ENCODE data around the gene MGLL.

Gene MGLL

DNA sequence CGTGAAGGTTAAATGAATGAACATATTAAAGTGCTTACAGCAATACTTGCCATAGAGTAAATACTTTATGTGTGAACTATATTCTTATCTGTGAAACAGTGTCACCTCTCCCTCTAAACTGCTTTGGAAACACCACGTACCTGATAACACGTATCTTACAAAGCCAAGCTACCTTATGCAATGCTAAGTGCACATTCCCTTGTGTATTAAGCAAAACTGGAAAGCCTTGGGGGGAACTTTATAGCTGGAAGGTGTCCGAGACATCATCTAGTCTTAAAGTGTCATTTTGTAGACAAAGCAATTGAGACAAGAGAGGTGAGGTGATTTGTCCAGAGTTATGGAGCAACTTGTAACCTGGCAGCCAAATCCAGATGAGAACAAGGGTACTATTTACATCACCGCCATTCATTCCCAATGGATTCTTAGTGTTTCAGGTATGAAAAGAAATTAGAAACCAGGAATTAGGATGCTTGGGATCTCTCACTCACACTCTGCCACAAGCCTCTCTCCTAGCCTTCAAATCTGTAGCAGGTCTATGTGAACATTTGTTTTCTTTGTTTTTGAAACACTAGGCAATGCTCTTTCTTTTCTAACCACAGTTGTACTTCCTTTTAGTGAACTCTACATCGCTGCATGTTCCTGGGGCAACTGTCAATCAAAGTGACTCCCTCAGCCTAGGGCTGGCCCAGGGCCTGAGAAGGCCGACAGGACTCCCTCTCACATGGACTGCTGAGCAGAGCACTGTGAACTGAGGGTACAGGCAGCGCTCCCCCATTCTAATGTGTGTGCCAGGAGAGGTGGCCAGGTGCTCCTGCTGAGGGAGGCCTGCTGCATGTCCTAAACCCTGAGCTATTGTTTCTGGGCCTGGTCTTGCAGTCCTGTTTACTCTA, 13.9 kb upstream of the MGLL start:
- DNase-seq (ENCODE audit: low spot score) = no peak

DNA sequence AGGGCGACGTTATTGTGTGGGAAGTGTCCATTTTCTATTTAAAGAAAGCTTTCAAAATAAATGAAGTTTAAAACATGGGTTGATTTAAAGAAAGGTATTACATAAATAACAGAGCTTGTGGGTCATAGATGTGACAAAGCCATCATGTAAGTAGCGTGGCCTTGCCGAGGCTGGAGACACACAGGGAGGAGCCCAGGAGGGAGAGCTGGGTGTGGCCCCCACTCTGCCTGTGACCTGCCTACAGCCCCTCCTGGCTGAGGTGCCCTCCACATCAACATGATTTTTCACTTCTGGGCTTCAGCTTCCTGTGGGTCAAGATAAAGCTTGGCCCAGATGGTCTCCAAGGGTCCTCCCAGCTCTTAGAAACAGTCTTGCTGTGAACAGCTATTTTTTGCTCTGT, 12.5 kb upstream of the MGLL start:
- no peak for DNase-seq (ENCODE audit: low spot score)

DNA sequence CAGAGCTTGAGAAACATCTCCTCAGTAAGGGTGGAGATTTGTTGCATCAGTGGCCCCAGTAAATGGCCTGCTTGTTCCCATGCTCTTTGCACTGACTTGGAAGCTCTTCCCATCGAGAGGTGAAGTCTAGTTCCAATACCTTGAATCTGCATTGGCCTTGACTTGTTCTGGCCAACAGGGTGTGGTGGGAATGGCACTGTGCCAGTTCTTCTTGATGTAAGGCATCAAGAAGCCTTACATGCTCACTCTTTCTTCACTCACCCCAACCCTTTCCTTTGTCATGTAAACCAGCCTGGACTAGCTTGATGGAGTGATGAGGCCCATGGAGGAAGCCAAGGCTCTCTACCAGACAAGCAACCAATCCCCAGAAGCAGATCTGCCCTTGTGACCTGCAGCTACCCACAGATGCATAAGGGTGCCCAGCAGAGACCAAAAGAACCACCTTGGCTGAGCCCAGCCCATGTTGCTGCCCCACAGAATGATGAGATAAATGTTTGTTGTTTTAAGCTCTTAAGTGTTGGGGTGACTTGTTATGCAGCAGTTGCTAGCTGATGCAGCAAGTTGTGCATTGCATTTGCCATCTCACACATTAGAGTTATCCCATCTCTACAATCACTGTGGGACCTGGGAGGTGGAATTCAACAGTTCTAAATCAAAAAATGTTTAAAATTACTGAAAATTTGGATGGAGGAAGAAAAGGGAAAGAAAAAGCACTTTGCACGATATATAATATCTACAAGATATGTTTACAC, 11.1 kb upstream of the MGLL start:
- DNase-seq (ENCODE audit: low spot score) = no peak

DNA sequence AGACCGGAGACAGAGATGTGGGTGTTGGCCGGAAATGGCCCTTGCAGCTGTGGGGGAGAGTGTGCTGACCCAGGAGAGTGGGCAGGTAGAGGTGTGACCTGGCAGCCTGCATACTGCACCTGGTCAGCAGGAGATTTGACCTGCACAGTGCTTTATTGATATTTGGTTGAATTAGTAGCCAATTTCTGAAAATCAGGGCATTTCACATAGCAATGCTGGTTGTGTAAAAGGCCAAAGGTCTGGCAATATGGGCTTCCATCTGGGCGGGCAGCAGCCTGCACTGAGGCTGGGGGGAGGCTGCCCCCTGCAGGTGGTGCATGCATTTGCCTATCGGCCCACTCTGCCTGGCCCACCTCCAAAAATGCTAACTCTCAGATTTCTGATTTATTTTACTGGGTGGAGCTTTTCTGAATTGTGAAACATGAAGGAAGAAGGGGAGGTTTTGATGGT, 9.4 kb upstream of the MGLL start:
- DNase-seq (ENCODE audit: low spot score) = no peak

DNA sequence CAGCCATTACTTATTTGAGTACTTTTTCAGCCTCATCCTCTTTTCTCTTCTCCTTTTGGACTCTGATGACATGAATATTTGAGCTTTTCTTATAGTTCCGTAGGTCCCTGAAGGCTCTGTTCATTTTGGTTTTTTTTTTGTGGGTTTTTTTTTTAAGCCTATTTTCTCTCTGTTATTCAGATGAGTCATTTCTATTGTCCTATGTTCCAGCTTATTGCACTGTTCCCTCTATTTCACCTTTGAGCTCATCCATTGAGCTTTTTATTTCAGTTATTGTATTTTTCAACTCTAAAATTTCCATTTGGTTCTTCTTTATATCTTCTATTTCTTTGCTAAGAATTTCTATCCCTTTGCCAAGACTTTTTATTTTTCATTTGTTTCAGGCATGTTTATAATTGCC, 7.2 kb upstream of the MGLL start:
- no peak for DNase-seq (ENCODE audit: low spot score)

DNA sequence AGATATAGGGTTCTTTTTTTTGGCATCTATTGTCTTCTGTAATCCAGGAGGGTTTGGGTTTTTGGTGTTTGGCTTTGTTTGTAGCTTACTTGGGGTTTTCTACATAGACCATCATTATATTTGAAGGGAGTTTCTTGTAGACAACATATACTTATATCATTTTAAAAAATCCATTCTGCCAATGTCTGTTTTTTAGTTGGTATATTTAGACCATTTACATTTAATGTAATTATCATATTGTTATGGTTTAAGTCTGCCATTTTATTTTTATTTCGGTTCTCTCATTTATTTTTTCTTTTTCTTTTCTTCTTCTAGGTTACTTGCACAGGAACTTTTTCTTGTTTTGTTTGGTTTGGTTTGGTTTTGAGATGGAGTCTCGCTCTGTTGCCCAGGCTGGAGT, 5.5 kb upstream of the MGLL start:
- DNase-seq (ENCODE audit: low spot score) = no peak

DNA sequence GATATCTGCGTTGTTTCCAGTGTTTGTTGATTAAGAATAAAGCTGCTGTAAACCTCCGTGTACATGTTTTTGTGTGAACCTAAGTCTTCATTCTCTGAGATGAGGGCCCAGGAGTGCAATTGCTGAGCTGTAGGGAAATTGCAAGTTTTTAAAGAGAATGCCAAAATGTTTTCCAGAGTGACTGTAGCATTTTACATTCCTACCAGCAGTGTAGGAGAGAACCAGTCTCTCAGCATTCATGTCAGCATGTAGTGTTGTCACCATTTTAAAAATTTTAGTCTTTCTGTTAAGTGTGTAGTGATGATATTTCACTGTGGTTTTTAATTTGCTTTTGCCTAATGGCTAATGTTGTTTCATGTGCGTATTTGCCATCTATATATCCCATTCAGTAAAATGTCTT, 3.4 kb upstream of the MGLL start:
- DNase-seq (ENCODE audit: low spot score) = no peak

DNA sequence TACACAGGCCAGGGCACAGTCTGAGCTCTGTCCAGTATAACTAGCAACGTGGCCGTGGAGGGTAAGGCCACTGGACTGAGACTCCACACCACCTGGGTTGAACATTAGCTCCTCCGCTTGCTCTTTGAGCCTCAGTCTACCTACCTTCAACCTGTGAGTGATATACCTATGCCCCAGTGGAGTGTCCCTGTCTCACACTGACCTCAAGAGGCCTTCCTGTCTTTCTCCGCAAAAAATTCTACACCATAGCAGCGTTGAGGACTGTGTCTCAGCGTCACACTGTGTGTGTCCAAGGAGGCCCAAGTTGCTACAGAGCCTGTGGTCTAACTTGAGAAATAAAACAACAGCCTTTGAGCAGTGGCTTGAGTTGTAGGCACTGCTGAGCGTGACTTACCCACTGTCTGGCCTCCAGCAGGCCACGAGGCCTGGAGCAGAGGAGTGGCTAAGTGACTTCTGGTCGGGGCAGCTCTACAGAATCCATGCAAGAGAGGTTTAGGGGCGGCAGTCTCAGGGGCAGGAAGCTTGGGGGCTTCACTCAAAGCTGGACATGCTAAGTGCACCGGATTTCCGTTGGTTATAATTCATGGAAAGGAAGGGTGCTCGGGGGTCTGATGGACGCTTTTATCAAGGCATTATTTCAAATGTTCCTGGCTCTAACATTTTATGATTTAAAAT, 2.0 kb upstream of the MGLL start:
- no peak for DNase-seq (ENCODE audit: low spot score)

DNA sequence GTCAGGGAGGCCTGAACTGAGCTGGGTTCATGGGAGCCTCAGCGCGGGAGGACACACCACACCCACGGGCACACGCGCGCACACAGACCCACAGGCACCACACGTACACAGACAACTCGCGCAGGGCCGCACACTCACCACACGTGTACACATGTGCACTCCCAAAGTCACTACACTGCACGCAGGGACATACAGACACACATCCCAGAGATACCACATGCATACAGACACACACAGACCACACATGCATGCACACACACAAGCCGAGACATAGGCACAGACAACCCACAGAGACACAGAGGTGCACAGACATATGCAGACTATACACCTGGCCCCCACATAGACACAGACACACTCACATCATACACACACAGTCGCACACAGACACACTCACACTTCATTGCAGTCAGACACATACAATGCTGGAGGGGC, 1.1 kb upstream of the MGLL start:
- DNase-seq (ENCODE audit: low spot score) = peak; percentile 22

DNA sequence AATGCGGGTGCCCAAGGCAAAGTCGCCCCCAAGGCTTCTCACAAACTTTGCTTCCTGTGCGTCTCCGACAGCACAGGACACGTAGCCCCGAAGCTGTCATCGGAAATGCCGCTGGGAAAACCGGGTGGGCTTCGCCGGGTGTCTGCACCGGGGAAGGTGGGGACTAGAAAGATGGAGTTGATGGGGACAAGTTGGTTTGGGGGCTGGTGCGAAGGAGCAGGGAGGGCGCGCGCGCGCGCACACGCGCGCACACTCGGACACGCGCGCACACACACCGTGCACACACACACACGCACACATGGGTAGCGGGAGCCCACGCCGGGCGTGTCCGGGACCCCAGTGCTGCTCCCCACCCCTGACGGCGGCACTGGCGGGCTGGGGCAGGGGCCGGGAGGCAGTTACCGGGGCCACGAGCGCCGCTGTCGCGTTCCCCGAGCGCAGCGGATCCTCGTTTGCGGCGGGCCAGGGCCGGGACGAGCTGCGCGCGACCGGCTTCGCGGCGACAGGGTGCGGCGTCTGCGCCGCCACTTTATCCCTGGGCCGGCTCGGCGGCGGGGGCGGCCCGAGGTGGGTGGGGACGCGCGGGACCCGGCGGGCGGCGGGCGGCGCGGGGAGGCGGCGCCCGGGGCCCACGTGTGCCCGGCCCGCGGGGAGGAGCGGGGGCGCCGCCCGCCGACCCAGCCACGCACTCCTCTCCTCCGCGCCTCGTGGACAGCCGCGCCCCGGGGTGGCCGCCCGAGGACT, 539 bp upstream of the MGLL start:
- DNase-seq (ENCODE audit: low spot score) = peak; percentile 49

DNA sequence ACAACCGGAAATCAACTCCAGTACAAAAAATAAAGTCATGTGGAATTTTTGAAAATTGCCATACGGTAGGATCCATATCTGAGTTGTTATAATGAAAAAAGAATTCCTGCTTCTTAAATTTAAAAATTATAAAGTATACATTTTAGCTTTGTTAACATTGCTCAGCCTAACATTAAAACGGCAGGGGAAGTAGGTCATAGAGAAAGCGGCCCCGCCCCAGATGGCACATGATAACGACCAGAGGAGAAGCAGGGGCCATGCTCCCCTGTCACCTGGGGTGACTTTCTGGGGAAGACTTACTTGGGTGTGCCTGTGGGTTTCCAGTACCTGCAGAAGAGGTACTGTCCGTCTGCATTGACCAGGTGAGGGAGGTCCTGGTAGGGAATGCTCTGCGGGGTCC, 921 bp downstream of the MGLL start:
- DNase-seq (ENCODE audit: low spot score) = peak; percentile 55

DNA sequence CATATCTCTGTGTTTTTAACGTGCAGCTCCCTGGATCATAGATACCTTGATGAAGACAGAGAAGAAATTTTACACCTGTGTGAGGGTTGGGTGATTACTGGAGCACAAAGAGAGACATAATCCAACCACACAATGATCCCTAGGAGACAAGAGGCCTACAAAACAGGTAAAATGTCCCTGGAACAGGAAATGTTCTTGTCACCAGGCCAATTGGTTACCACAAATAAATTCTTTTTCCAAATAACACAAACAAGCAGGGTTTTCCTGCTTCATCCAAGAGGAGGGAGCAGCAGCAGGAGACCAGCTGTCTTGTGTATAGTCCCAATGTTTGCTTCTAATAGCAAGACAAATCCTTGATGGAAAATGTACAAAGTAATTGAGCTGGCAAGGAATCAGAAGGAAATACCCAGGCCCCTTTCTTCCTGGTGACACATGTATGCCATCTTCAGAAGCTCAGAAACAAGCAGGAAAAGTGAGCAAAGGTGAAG, 1.4 kb downstream of the MGLL start:
- DNase-seq (ENCODE audit: low spot score) = peak; percentile 91

DNA sequence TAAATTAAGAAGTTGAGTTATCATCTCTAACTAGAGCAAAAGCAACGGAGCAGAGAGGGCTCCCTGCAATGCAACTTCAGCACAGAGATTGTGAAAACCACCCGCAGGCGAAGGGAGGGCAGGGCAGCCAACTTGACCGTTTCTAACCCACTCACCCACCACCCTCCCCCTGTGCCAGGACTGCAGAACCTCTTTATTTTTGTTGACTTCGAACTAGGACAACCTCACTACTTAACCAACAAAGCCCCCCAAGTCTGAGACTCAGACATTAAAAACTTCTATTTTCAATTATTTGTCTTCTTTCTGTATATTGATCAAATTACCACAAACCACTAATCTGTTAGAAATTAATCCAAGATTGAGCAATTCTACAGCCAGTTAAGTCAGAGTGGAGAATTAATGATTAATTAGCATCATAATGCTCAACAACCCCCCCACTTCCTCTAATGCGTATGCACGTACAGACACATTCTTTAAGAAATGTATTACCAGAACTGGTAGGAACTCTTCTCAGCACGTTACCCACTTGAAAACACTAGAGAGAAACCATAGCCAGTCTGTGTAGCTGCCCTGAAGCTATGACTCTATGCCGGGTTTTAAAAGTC, 2.0 kb downstream of the MGLL start:
- DNase-seq (ENCODE audit: low spot score) = peak; percentile 47

DNA sequence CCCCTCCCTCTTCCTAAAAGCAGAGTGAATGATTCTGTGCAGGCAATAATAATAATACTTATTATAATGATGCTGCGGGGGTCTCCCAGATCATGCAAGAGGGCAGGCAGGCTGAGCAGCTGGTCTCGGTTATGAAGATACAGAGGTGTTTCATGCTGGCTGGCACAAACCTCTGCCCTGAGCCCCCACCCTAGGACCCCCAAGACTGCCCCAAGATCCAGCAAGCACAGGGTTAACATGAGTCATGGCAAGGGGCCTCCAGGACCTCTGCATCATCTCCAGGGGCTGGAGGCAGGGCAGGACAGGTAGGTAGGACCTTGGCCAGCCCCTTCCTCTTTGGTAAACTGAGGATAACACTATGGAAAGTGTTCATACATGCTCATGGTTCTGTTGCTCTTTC, 2.7 kb downstream of the MGLL start:
- DNase-seq (ENCODE audit: low spot score) = no peak

DNA sequence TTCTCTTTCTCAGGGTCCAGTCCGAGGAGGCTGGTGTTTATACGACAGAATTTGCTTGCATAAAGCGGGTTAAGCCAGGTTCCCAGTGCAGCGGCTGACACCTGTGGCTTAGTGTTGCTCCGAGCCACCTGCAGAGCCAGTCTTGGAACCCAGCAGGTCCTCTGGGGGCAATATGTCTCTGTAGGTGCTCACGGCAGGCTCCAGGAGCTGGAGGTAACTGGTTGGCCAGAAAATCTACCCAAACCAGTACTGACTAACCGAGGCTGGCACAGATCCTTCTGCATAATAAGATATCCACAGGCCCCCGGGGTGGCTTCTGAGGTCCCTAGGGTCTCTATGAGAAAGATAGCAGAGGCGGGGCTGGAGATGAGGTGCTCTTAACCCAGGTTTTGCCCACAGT, 3.2 kb downstream of the MGLL start:
- DNase-seq (ENCODE audit: low spot score) = peak; percentile 29

DNA sequence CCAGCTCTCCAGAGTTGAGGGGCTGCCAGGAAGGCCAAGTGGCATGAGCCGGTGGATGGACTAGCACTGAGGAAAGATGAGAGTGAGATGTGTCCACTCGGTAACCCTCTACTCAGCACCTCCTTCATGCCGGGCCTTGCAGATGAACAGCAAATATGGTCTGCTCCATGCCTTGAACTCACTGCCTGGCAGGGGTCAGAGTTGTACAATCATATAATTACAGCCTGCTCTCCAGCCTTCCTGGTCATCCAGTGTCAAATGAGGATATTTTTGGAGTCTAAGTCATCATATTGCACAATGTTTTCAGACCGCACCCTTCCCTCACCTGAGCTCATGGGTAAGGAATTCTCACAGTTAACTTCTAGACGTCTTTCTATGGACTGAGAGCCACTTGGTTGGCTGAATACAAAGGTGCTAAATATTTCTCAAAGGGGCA, 4.9 kb downstream of the MGLL start:
- peak; percentile 50 for DNase-seq (ENCODE audit: low spot score)

DNA sequence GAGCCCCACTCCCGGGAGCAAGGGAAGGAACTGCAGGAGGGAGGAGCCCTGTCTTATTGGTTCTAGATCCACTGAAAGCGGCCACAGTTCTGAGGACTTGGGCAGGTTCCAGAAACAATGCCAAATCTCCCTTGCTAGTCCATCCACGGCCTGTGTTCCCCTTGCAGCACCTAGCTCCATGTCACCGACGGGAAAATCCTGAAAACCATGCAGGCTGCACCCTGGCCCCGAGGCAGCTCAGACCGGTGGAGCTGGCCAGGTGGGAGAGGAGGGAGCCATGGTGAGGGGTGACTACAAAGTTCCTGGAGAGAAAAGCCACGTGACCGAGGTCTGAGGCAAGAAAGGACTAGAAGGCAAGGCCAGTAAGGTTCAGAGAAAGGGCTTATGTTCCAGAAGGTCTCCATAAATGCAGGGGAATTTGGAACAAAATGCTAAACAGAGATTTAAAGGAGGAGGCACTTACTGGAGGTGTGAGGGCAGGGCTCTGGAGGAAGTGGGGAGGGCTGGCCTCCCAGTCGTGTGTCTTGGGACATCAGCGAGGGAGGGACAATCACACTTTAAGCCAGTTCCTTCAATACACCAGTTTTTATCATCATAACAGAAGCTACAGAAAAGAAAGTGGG, 5.4 kb downstream of the MGLL start:
- peak; percentile 67 for DNase-seq (ENCODE audit: low spot score)

DNA sequence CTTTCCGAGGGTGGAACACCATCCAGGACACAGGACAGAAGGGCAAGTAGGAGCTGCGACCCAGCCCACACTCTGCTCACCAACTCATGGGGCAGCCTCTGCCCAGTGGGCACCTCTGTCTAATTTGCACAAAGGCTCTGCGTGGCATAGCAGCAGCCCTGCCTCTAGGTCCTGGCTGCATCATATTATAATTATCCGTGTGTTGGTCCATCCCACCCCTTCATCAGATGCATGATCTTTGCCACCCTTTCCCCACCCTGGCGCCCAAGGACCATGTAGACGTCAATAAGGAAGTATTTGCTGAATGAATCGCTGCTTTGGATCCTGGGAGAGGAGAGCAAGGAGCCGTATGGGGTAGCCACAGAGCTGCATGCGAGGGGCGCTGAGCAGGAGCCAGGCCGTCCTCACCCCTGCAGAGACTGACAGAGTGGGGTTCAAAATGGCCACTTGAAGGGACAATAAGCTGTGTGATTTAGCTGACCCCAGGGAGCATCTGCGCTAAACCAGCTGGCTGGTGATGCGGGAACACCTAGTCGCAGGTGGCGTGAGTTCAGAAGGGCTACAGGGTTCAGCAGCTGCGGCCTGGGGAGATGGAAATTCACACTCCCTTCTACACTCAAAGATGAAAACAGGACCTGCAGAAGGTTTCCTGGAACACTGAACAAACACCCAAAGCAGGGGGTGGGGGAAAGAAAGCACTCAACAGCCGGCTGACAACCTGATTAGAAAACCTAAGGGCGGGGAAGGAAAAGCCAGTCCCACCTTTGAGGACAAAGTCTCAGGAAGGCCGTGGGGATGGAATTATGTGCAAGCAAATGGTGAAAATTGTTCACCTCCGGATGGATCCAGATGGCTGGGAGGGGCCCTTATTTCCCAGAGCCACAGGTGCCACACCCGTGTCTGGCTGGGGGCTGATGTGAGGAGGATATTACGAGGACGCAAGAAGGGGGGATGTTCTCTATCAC, 6.4 kb downstream of the MGLL start:
- no peak for DNase-seq (ENCODE audit: low spot score)

DNA sequence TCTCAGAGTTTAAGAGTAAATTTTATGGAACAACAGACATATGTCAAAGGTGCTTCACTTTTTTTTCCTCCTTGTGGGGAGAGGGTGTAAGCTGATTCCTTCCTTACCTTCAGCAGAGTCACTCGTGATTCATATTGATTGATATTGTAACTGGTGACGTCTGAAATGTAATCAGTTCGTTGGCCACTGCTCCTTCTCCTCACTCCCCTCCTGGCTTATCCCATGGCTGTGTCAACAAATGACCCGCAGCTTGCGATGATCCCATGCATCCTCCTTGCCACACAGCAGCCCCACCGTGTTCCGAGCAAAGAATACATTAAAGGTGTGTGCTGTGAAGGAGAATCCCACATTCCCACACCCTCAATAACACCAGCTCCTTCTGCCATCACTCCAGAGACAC, 7.3 kb downstream of the MGLL start:
- DNase-seq (ENCODE audit: low spot score) = no peak

DNA sequence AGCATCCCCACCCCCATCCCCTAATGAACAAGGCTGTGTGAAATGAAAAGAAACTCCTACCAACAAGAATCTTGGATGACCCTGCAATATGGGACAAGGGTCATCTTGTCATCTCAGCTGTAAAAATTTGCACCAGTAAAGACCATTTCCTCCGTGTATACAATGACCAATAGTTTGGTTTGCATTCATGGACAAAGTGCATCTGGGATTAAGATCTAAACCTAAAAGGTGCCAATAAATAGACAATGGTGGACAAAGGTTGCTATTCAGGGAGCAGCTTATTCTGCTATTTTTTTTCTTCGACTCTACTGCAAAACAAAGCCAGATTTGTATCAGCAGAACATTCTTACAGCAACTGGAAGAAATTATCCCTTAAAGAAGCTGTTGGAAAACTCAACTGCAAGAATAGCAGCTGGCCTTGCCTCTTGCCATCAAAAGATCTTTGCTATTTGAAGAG, 8.0 kb downstream of the MGLL start:
- no peak for DNase-seq (ENCODE audit: low spot score)

Data from cerebellar cortex (tissue), 1 donor.